H1 (cell line): ENCODE data around the gene MGAT5B. TPM values are rescaled to one million over a fixed set of nuclear protein-coding genes. Genes with fewer than 3 reads are reported as not detected.

ENCODE experiments used
- BCL11A ChIP-seq, 2 experiments: IDR thresholded peaks; one replicate each; pipeline ENCODE4 v1.6.1; 2011; ENCODE audit warnings: low read depth in 2 of 2, low read length in 2 of 2, mild to moderate bottlenecking in 2 of 2
- CEBPB ChIP-seq: IDR thresholded peaks from 2 replicates; pipeline ENCODE4 v1.6.1; 2012; ENCODE audit warnings: low read depth, low read length
- CHD7 ChIP-seq: fragments of 300-600 bp; sonication (generic); IDR thresholded peaks from 2 replicates; pipeline ENCODE4 v1.7.1; 2012; ENCODE audit warnings: low read length, moderate library complexity, mild to moderate bottlenecking, inconsistent platforms; ENCODE audit not compliant: insufficient replicate concordance
- E2F6 ChIP-seq: IDR thresholded peaks from 2 replicates; pipeline ENCODE4 v1.6.1; 2012; ENCODE audit warnings: inconsistent platforms
- EP300 ChIP-seq, 2 experiments: IDR thresholded peaks; 1 replicate in 1 of 2; 2 replicates in 1 of 2; pipeline ENCODE4 v1.6.1; 2011 to 2012; ENCODE audit warnings: low read depth in 2 of 2, low read length in 2 of 2, mild to moderate bottlenecking in 2 of 2, borderline replicate concordance in 1 of 2, inconsistent platforms in 1 of 2, moderate library complexity in 1 of 2
- RAD21 ChIP-seq, 2 experiments: IDR thresholded peaks in 1 of 2; conservative IDR thresholded peaks in 1 of 2; 2 replicates each; pipeline ENCODE4 v1.6.1; 2011; ENCODE audit warnings: low read depth in 2 of 2, low read length in 2 of 2, improper control_type of control experiment in 1 of 2, inconsistent platforms in 1 of 2, mild to moderate bottlenecking in 1 of 2, moderate library complexity in 1 of 2
- SIRT6 ChIP-seq: IDR thresholded peaks from one replicate; pipeline ENCODE4 v1.7.1; 2012; ENCODE audit warnings: low read length, inconsistent platforms
- TAF7 ChIP-seq: optimal IDR thresholded peaks from 2 replicates; pipeline ENCODE3; 2011; ENCODE audit warnings: low read depth, mild to moderate bottlenecking, inconsistent platforms, low read length, moderate library complexity, borderline replicate concordance
- polyA plus RNA-seq, 7 experiments: library from polyadenylated mRNA; depleted of rRNA in 3 of 7; stranded (reverse) in 5 of 7; unstranded in 2 of 7; fragments of >200 nt in 5 of 7; fragments of 200-250 nt in 2 of 7; gene quantifications; 1 replicate in 5 of 7; 2 replicates in 1 of 7; 4 replicates in 1 of 7; pipeline versions ENCODE4 v1.2.1 to v1.2.3, GENCODE V29; 2011 to 2013; ENCODE audit warnings: missing spikeins in 2 of 7, mixed read lengths in 2 of 7
- total RNA-seq: library from RNA; stranded (reverse); fragmentation: NEBNext Ultra II Directional; extraction: Animal tissue kit (Norgen Biotek cat#: 25700); gene quantifications from 2 replicates; pipeline ENCODE4 v1.2.1, GENCODE V29; 2021

The MGAT5B gene
- total and polyA plus RNA-seq, 2 of the 8 experiments (the other 6 are each of a cell fraction or from before 2014, with no cell fraction given): 7.9 to 8.2 TPM

- no peak for TF ChIP-seq CHD7
- TF ChIP-seq BCL11A (IDR thresholded peaks at IDR 0.05; ENCODE audit: low read depth in 2 of 2, low read length in 2 of 2): no peak
- no peak for TF ChIP-seq RAD21 (IDR thresholded peaks at IDR 0.05 in 1 of 2, conservative IDR thresholded peaks at IDR 0.05 in 1 of 2; ENCODE audit: low read depth in 2 of 2, low read length in 2 of 2)
- TF ChIP-seq CEBPB: no peak
- no peak for TF ChIP-seq SIRT6
- no peak for TF ChIP-seq TAF7
- no peak for TF ChIP-seq E2F6
- TF ChIP-seq EP300 (IDR thresholded peaks at IDR 0.05; ENCODE audit: borderline replicate concordance in 1 of 2, low read depth in 2 of 2, low read length in 2 of 2): no peak
Observed at GRCh38 chr17:76966486-76967181, 98.4 kb downstream of the MGAT5B start (continued).
